ENCODE data around the gene RIC3.

DNA sequence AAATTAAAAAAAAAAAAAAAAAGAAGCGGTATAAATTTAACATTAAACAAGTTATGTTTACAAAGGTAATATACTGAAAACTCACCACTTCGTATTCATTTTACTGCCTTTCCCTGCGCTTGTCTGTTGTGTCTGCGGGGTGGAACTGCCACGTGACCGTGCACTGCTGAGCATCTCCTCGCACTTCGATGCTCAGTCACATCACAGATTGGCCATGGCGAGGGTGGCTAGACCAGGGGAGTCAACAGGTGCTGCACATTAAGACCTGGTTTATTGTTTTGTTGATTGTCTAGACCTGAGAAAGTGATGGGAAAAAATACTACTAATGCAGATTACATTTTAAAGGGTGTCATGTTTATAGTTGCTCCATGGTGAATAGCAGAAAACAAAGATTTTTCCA, 110.6 kb downstream of the RIC3 start:
- TF ChIP-seq, protein P1, sequence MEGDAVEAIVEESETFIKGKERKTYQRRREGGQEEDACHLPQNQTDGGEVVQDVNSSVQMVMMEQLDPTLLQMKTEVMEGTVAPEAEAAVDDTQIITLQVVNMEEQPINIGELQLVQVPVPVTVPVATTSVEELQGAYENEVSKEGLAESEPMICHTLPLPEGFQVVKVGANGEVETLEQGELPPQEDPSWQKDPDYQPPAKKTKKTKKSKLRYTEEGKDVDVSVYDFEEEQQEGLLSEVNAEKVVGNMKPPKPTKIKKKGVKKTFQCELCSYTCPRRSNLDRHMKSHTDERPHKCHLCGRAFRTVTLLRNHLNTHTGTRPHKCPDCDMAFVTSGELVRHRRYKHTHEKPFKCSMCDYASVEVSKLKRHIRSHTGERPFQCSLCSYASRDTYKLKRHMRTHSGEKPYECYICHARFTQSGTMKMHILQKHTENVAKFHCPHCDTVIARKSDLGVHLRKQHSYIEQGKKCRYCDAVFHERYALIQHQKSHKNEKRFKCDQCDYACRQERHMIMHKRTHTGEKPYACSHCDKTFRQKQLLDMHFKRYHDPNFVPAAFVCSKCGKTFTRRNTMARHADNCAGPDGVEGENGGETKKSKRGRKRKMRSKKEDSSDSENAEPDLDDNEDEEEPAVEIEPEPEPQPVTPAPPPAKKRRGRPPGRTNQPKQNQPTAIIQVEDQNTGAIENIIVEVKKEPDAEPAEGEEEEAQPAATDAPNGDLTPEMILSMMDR (IDR thresholded peaks at IDR 0.05 in 8 of 11, conservative IDR thresholded peaks at IDR 0.05 in 3 of 11): no peak
- TF ChIP-seq POLR2A (IDR thresholded peaks at IDR 0.05) (no peak), POLR2AphosphoS5 (IDR thresholded peaks at IDR 0.05) (no peak)
